HUDEP-2 (cell line): ENCODE data around the gene MDH1.
A peak's percentile ranks its signal among the peaks of the same experiment; 100 is the strongest.
"Not testable (repeated sequence)": the region's sequence is repeated elsewhere in the genome, so short reads cannot be mapped to it uniquely, and the experiment has no call there.

ENCODE experiments used
- DNase-seq, 76 experiments: peaks; one replicate each; lab custom pipeline; 2025; ENCODE audit not compliant: unreplicated experiment in 76 of 76; lab: John Stamatoyannopoulos, UW

MDH1 gene

DNA sequence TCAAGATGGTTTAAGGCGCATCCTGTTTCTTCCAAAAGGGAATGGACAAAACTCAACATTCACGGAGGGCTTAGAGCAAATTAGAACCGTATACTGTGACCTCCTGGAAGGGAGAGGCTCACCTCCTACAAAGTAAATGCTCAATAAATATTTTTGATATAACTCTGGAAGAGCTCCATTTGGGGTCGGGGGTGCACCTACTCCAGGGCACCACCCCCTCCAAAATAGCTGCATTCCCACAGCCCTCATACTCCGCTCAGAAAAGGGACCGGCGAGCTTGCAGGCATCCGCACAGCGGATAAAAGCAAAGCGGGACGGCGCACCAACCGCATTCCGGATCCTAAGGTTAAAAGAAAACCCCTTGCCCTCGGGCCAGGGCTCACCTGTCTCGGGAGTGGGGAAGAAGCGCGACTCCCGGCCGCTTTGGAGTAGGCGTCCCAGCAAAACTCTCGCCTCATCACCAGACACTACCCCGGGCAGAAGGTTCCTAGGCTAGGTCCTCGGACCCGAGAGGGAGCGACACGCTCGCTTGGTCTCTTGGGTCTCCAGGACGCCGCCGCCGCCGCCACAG is 864 bp upstream of the MDH1 start:
- DNase-seq: peak in 2 of 76 experiments; percentile 34 to 37

- peak in 8 of 76 experiments; percentile 7 to 46 (median 40) for DNase-seq
Observed at GRCh38 chr2:63589148-63589958, 590 bp downstream of the MDH1 start.

DNA sequence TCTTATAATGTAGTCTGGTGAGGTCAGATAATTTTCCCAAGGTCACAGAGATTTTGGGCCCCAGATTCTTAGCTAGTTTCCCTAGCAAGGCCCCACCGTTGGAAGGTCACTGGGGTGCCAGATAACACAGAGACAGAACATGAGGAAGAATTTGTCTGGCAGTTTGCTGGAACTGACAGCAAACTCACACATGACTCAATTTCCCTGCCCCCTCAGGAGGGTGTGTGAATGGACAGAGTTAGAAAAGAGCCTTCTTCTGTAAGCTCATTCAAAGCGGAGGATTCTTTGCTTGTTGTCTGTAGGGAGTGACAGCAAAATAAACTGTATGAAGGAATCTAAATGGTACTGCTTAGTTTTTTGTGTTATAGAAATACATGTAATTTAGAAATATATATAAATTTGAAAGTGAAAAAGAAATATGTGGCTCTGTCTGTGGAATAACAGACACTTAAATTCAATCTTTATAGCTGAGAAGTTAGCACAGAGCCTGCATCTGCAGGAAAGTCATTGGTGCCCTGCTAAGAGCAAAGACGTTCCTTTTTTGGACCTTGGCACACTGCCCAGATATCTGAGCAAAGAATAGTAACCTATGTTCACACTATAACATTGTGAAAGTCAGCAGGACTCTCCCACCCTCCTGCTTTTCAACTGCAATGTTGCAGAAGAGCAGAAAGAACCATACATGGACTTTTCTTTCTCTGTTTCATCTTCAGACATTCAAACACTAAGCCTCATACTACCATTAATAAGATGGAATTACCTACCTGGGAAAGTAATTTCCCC is 2.1 kb downstream of the MDH1 start:
- peak in 55 of 76 experiments; percentile 1 to 73 (median 29) for DNase-seq

DNA sequence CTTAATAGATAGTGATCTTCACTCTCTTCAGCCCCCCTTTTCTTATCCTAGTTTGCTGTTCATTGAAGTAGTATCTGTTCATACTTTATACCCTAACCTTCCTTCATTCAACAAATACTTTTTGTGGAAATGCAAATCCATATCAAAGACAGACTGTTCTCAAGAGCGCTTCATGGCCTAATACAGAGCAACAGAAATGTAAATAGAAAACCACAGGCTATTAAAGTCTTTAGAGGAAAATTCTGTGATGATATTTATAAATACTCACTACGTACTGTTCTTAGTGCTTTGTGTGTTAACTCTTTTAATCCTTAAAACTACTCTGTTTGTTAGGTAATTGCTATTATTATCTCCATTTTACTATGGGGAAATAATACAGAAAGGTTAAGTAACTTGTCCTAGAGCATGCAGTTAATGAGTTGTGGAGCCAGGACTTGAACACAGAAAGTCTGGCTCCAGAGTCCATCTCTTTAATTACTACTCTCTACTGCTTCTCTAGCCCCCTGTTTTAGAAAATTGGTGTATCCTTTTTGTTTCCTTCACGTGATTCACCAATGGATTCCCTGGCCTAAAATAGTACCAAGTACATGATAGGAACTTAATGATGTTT is 2.9 kb downstream of the MDH1 start:
- DNase-seq: no peak

DNA sequence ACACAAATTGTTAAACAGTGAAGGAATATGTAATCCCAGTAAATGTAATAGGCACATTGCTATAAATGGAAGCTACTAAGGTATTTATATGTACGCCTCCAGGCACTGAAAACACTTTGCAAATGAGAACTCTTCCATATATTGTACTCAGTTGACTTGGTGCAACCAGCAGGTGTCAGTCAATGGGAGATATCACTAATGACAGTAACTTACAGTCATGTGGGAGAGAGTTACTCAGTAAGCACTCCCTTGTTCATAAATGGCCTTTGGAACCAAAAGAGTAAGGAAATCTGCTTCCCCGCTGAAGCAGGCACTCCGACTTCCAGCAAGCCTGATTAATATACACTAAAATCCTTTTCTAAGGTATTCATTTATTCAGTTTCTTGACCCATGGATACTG is 5.9 kb downstream of the MDH1 start:
- peak in 2 of 76 experiments; percentile 3 to 10 for DNase-seq

- DNase-seq: no peak
Observed at GRCh38 chr2:63596401-63596883, 7.7 kb downstream of the MDH1 start.

DNA sequence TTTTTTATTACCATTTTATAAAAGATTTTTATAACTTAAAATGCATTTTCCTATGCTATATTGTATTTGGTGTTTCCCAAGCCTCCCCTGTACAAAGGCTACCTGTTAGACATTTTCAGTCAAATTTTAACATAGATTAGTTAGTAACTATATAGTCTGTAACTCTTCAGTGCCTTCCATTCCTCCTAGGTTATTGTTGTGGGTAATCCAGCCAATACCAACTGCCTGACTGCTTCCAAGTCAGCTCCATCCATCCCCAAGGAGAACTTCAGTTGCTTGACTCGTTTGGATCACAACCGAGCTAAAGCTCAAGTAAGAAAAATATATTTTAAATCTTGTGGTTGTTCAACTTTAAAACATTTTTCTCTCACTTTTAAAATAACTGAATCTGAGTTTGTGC is 10.2 kb downstream of the MDH1 start:
- no peak for DNase-seq

DNA sequence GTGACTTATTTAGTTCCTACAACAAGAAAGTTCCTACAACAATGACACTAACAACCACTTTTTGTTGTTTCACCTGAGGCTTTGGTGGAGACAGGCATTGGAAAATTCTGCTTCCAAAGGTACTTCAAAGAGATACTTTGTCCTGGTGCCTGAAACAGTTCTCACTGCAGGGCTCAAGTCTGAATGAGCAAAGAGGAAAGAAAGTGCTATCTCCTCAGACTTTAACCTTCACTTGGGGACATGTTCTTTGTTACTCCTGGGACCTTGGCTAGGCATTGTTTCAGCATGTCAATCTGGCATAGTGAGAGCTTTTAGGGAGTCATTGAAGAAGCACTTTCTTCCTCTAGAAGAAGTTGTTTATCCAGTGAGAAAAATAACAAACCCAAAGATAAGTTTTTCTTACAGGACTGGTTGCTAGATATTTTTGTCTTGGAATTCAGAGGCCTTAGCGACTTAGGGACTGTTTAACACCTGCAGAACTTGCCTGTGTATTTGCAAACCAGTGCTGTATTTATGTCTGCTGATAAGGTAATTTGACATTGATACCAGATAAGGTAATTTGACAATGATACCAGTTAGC is 12.2 kb downstream of the MDH1 start:
- no peak for DNase-seq

DNA sequence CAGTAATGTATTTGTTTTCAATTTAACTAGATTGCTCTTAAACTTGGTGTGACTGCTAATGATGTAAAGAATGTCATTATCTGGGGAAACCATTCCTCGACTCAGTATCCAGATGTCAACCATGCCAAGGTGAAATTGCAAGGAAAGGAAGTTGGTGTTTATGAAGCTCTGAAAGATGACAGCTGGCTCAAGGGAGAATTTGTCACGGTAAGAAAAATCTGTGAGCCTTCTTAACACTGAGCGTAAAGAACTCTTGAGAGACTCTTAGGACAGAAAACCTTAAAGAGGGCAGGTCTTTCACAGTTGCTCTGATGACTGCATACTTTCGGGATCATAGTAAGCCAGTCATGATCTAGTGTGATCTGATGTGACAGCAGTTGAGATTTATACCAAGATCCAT is 15.9 kb downstream of the MDH1 start:
- DNase-seq: no peak

GRCh38 chr2:63608865-63609264 is 20.1 kb downstream of the MDH1 start:
- DNase-seq: not testable (repeated sequence)

DNA sequence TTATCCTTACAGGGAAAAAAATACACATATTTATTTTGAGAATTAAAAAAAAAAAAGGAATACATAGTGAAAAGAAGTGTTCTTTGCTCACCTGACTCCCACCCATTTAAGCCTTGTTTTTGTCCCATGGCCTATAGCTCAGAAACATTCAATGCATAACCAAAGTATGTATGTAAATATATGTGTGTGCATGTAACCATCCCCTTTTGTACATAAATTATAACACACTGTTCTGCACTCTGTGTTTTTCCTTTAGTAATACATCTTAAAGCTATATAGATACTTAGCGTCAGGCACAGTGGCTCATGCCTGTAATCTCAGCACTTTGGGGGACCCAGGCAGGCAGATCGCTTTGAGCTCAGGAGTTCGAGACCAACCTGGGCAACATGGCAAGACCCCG is 21.8 kb downstream of the MDH1 start:
- no peak for DNase-seq

- DNase-seq: no peak
Observed at GRCh38 chr2:63613391-63613901, 24.7 kb downstream of the MDH1 start.

DNA sequence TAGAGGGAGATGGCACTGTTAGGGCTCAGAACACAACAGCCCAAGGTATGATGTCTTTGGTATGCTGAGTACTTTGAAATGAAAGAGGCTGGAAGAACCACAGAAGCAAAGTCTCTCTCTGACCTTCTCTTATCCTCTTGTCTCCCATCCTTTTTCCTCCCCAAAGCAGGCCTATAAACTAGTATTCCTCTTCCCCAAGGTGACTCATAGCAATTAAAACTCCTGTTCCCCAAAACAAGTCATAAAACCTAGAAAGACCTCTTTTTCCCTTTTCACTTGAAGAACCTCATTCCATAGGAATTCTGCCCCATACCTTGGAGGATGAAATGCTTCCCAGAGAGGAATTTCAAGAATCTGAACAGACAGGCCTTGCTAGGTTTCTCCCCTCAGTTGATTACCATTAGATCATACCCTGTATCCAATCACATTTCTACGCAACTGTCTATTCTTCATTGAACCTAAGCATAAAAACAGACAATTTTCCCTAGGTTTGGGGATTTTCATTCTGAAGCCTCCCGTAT is 25.7 kb downstream of the MDH1 start:
- no peak for DNase-seq

DNA sequence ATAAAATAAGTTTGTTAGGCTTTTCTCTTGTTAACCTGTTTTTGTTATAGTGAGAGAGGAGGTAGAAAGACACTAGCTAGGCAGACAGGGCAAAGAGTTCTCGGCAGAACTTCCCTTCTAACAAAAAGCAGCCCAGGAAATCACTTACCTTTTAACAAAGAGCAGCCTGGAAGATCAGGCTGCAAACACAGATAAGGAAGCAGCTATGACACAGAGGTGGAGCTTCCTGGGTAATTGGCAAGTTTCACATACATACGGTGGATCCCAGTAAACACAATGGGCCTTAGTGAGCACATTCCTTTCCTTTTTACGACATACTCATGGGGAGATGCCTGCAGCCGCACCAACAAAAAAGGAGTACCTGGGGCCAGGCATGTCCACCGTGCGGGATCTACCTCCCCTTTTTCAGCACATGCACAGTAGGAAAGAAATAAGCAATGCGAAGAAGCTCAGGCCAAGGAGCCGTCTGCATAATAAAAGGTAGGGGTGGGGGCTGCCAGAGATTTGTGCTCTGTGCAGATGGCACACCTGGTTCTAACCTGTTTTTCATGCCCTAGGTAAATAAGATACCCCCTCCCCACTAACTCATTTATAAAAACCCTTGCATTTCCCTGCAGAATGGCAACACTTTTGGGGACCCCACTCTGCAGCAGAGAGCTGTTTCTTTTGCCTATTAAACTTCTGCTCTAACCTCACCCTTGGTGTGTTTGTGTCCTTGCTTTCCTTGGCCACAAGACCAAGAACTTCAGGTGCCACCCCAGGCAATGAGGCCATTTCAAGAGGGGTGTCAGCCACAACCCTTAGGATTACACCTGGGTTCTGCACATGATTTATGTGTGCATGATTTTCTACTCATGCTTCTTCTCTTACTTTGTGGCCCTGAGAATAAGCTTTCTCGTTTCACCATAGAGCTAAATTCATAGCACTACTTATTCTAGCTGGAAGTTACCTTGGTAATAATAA is 26.5 kb downstream of the MDH1 start:
- DNase-seq: no peak

GRCh38 chr2:63617366-63617765 is 28.6 kb downstream of the MDH1 start:
- no peak for DNase-seq

DNA sequence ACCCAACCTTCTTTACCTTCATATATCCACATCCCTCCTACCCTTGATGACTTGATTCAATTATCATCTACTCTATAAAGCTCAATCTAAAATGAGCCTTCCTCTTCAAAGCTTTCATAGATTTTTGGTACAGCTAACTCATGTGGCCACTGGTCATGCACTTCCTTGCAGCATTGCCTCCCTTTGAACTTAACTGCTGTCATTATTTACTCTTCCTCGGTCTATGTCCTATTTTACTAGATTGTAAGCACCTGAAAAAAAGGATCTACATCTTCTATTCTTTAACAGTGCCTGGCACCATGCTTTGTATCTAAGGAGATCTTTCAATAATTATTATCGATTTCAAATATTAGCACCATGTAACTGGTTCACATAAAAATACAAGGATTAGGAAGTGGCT is 30.6 kb downstream of the MDH1 start:
- no peak for DNase-seq

DNA sequence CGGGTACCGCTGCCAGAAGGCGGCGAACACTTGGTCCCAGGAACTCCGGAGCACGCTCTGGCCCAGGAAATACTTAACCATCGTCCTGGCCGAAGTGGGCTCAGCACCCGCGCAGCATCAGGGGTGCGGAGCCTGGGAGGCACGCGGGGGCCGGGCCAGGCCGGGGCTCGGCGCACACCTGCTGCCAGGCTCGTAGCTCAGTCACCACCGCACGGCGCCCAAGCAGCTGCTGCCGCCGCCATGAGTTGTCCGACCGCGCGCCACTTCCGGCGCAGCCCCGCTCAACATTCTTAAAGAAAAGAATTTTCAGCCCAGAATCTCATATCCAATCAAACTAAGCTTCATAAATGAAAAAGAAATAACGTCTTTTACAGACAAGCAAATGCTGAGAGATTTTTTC is 34.0 kb downstream of the MDH1 start:
- no peak for DNase-seq

- DNase-seq: not testable (repeated sequence)
Observed at GRCh38 chr2:63623763-63624162, 35.0 kb downstream of the MDH1 start.

GRCh38 chr2:63627866-63628265 is 39.1 kb downstream of the MDH1 start:
- no peak for DNase-seq
